GM23338 (cell line): ENCODE data around the gene CDC42SE1. TPM values are rescaled to one million over a fixed set of nuclear protein-coding genes. Genes with fewer than 3 reads are reported as not detected.

Source experiments
- ATAC-seq: fragments of 200-7000 bp; cut with Tn5 transposase; 3 replicates; pipeline ENCODE4 v1.9.1; 2020
- DNase-seq: peaks from one replicate; pipeline ENCODE4 v3.0.0-alpha.2; 2015; ENCODE audit warnings: low spot score
- H2AFZ ChIP-seq: fragments of 200-600 bp; sonication (generic); 2 replicates; pipeline ENCODE4 v1.8.0; 2016; ENCODE audit warnings: antibody characterized with exemption, mild to moderate bottlenecking, moderate library complexity
- H3F3A ChIP-seq: fragments of 200-600 bp; sonication (generic); replicated peaks from 2 replicates; pipeline ENCODE4 v1.8.0; 2017; ENCODE audit warnings: antibody characterized with exemption, mixed run types, low read depth
- H3K27ac ChIP-seq: fragments of 200-600 bp; sonication (generic); 2 replicates; pipeline ENCODE4 v1.6.1; 2016; ENCODE audit warnings: low read depth
- H3K27me3 ChIP-seq: fragments of 200-600 bp; sonication (generic); 2 replicates; pipeline ENCODE4 v1.8.0; 2016; ENCODE audit warnings: mild to moderate bottlenecking, mixed run types, moderate library complexity; ENCODE audit not compliant: insufficient read depth
- H3K36me3 ChIP-seq: fragments of 200-600 bp; sonication (generic); 2 replicates; pipeline ENCODE4 v1.8.0; 2016; ENCODE audit warnings: mild to moderate bottlenecking; ENCODE audit not compliant: insufficient read depth
- H3K4me1 ChIP-seq: fragments of 200-600 bp; sonication (generic); 2 replicates; pipeline ENCODE4 v1.8.0; 2016; ENCODE audit warnings: mild to moderate bottlenecking, moderate library complexity; ENCODE audit not compliant: insufficient read depth
- H3K4me2 ChIP-seq: fragments of 200-600 bp; sonication (generic); 2 replicates; pipeline ENCODE4 v1.7.1; 2017; ENCODE audit warnings: mixed run types
- H3K4me3 ChIP-seq: fragments of 200-600 bp; sonication (generic); 2 replicates; pipeline ENCODE4 v1.6.1; 2016; ENCODE audit warnings: mixed run types
- H3K79me2 ChIP-seq: fragments of 200-600 bp; sonication (generic); replicated peaks from 2 replicates; pipeline ENCODE4 v1.8.0; 2017; ENCODE audit warnings: mild to moderate bottlenecking; ENCODE audit not compliant: insufficient read depth
- H3K9me2 ChIP-seq: fragments of 200-600 bp; sonication (generic); 2 replicates; pipeline ENCODE4 v1.8.0; 2017; ENCODE audit not compliant: insufficient read depth
- H4K20me1 ChIP-seq: fragments of 200-600 bp; sonication (generic); replicated peaks from 2 replicates; pipeline ENCODE4 v1.8.0; 2017; ENCODE audit warnings: mild to moderate bottlenecking; ENCODE audit not compliant: insufficient read depth
- H3K27ac Mint-ChIP-seq: 2 replicates; pipeline ENCODE4 v1.8.0; 2020; ENCODE audit warnings: inconsistent platforms, mild to moderate bottlenecking, moderate library complexity, mixed read lengths
- H3K27me3 Mint-ChIP-seq: 3 replicates; pipeline ENCODE4 v1.8.0; 2022; ENCODE audit warnings: low read depth, mild to moderate bottlenecking, moderate library complexity, mixed read lengths, inconsistent platforms; ENCODE audit not compliant: insufficient read depth, poor library complexity
- H3K36me3 Mint-ChIP-seq: 3 replicates; pipeline ENCODE4 v1.8.0; 2021; ENCODE audit warnings: low read depth, mild to moderate bottlenecking, inconsistent platforms, moderate library complexity, mixed read lengths
- H3K4me1 Mint-ChIP-seq: 3 replicates; pipeline ENCODE4 v1.8.0; 2020; ENCODE audit warnings: mild to moderate bottlenecking, inconsistent platforms, mixed read lengths
- H3K4me3 Mint-ChIP-seq: 3 replicates; pipeline ENCODE4 v1.8.0; 2021; ENCODE audit warnings: moderate library complexity, mild to moderate bottlenecking, inconsistent platforms, mixed read lengths
- H3K9me3 Mint-ChIP-seq: 3 replicates; pipeline ENCODE4 v1.8.0; 2020; ENCODE audit warnings: moderate library complexity, mild to moderate bottlenecking, inconsistent platforms, mixed read lengths
- CREB1 ChIP-seq: fragments of 250-450 bp; sonication (Bioruptor Pico); IDR thresholded peaks from 2 replicates; pipeline ENCODE4 v1.5.0; 2020; ENCODE audit warnings: low read depth, mild to moderate bottlenecking, moderate library complexity
- CTCF ChIP-seq, 2 experiments: fragments of 200-600 bp in 1 of 2; sonication (generic) in 1 of 2; conservative IDR thresholded peaks; 2 replicates each; pipeline versions ENCODE4 v1.5.1 to v1.6.1; 2016 to 2017; ENCODE audit warnings: antibody characterized with exemption in 2 of 2, low read depth in 2 of 2, mild to moderate bottlenecking in 2 of 2, moderate library complexity in 1 of 2
- EZH2 ChIP-seq: fragments of 200-600 bp; sonication (generic); IDR thresholded peaks from one replicate; pipeline ENCODE4 v1.8.0; 2017; ENCODE audit warnings: antibody characterized with exemption, mild to moderate bottlenecking, low read depth; ENCODE audit not compliant: unreplicated experiment
- EZH2phosphoT487 ChIP-seq: fragments of 200-600 bp; sonication (generic); IDR thresholded peaks from one replicate; pipeline ENCODE4 v1.8.1; 2018; ENCODE audit warnings: antibody characterized with exemption; ENCODE audit not compliant: unreplicated experiment
- JUNB ChIP-seq: IDR thresholded peaks from one replicate; pipeline ENCODE4 v1.6.1; 2016; ENCODE audit warnings: antibody characterized with exemption; ENCODE audit not compliant: unreplicated experiment
- NANOG ChIP-seq: IDR thresholded peaks from 2 replicates; pipeline ENCODE4 v1.6.1; 2016; ENCODE audit warnings: antibody characterized with exemption, borderline replicate concordance
- POLR2AphosphoS5 ChIP-seq: IDR thresholded peaks from 2 replicates; pipeline ENCODE4 v1.6.1; 2016; ENCODE audit warnings: antibody characterized with exemption, low read depth
- STAT1 ChIP-seq: IDR thresholded peaks from one replicate; pipeline ENCODE4 v1.6.1; 2016; ENCODE audit warnings: antibody characterized with exemption; ENCODE audit not compliant: unreplicated experiment
- ZNF114 ChIP-seq: fragments of 250-450 bp; sonication (Bioruptor Pico); IDR thresholded peaks from 2 replicates; pipeline ENCODE4 v1.5.0; 2020; ENCODE audit warnings: mild to moderate bottlenecking, moderate library complexity
- ZNF331 ChIP-seq: fragments of 250-450 bp; sonication (Bioruptor Pico); IDR thresholded peaks from 2 replicates; pipeline ENCODE4 v1.5.0; 2020; ENCODE audit warnings: low read depth, mild to moderate bottlenecking, moderate library complexity
- ZNF462 ChIP-seq: fragments of 250-450 bp; sonication (Bioruptor Pico); IDR thresholded peaks from 2 replicates; pipeline ENCODE4 v1.5.0; 2020; ENCODE audit warnings: mild to moderate bottlenecking, moderate library complexity
- polyA plus RNA-seq: library from polyadenylated mRNA; unstranded; fragments of >200 nt; fragmentation: Nextera tagmentation; extraction: Ambion mirVana; gene quantifications from 2 replicates; pipeline ENCODE4 v1.2.1, GENCODE V29; 2016
- total RNA-seq: library from RNA; depleted of rRNA; stranded (reverse); fragments of >200 nt; shearing (Covaris generic); gene quantifications from 2 replicates; pipeline ENCODE4 v1.2.3, GENCODE V29; 2014
- TF ChIP-seq, protein P1 (sequence below): IDR thresholded peaks from one replicate; pipeline ENCODE4 v1.6.1; 2018; ENCODE audit warnings: antibody characterized with exemption; ENCODE audit not compliant: unreplicated experiment
- TF ChIP-seq, protein P2 (sequence below): IDR thresholded peaks from 2 replicates; pipeline ENCODE4 v1.6.1; 2016; ENCODE audit warnings: antibody characterized with exemption

The CDC42SE1 gene
- total and polyA plus RNA-seq, 2 experiments from 2014 or later: 18.3 to 49.1 TPM

GRCh38 chr1:151036356-151036755 is 23.1 kb downstream of the CDC42SE1 start, which contains the start of gene BNIPL:
Gene BNIPL, plus strand, starts transcription at chr1:151036586. Its CDS starts 140 bp downstream, at chr1:151036726.
- peak; percentile 88 for ATAC-seq
- Mint-ChIP-seq H3K4me3 (peak within 1 kb of the TSS; percentile 47; the same call in 2 of the 3 replicates), H3K36me3 (peaks cover 17% of the 10 kb centered on the region), H3K27ac (peak within 1 kb of the TSS; percentile 80), H3K27me3 (peaks cover 6% of the 10 kb centered on the region), H3K4me1 (peaks cover 23% of the 10 kb centered on the region), H3K9me3 (no peaks in the 10 kb centered on the region)
- DNase-seq: no peak
- Histone ChIP-seq H4K20me1 (no peaks in the 10 kb centered on the region; the same call in 1 of the 2 replicates), H3K36me3 (0 out of 2 replicates have a peak, but pooled peaks cover 3% of the 10 kb centered on the region), H3K4me1 (peaks cover 19% of the 10 kb centered on the region), H3K27me3 (no peaks in the 10 kb centered on the region), H3K9me2 (no peaks in the 10 kb centered on the region), H3K4me2 (peak within 1 kb of the TSS; percentile 31; the same call in 1 of the 2 replicates), H3K4me3 (no peak within 1 kb of the TSS), H3K79me2 (no peaks in the 10 kb centered on the region), H3F3A (no peaks in the 10 kb centered on the region), H2AFZ (no peak within 1 kb of the TSS), H3K27ac (0 out of 2 replicates have a peak within 1 kb of the TSS, but pooled peaks have one; percentile 62)
- TF ChIP-seq ZNF114 (CRISPR knock-in tag) (no peak), STAT1 (no peak), EZH2phosphoT487 (no peak), EZH2 (no peak), CREB1 (CRISPR knock-in tag) (no peak), ZNF462 (CRISPR knock-in tag) (no peak), NANOG (no peak), JUNB (no peak), ZNF331 (CRISPR knock-in tag) (no peak), POLR2AphosphoS5 (no peak), CTCF (conservative IDR thresholded peaks at IDR 0.05; ENCODE audit: low read depth in 2 of 2) (no peak)
- TF ChIP-seq, protein P1, sequence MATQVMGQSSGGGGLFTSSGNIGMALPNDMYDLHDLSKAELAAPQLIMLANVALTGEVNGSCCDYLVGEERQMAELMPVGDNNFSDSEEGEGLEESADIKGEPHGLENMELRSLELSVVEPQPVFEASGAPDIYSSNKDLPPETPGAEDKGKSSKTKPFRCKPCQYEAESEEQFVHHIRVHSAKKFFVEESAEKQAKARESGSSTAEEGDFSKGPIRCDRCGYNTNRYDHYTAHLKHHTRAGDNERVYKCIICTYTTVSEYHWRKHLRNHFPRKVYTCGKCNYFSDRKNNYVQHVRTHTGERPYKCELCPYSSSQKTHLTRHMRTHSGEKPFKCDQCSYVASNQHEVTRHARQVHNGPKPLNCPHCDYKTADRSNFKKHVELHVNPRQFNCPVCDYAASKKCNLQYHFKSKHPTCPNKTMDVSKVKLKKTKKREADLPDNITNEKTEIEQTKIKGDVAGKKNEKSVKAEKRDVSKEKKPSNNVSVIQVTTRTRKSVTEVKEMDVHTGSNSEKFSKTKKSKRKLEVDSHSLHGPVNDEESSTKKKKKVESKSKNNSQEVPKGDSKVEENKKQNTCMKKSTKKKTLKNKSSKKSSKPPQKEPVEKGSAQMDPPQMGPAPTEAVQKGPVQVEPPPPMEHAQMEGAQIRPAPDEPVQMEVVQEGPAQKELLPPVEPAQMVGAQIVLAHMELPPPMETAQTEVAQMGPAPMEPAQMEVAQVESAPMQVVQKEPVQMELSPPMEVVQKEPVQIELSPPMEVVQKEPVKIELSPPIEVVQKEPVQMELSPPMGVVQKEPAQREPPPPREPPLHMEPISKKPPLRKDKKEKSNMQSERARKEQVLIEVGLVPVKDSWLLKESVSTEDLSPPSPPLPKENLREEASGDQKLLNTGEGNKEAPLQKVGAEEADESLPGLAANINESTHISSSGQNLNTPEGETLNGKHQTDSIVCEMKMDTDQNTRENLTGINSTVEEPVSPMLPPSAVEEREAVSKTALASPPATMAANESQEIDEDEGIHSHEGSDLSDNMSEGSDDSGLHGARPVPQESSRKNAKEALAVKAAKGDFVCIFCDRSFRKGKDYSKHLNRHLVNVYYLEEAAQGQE: no peak
- TF ChIP-seq, protein P2, sequence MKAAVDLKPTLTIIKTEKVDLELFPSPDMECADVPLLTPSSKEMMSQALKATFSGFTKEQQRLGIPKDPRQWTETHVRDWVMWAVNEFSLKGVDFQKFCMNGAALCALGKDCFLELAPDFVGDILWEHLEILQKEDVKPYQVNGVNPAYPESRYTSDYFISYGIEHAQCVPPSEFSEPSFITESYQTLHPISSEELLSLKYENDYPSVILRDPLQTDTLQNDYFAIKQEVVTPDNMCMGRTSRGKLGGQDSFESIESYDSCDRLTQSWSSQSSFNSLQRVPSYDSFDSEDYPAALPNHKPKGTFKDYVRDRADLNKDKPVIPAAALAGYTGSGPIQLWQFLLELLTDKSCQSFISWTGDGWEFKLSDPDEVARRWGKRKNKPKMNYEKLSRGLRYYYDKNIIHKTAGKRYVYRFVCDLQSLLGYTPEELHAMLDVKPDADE: no peak
